Renal cortex interstitium (tissue), 11 donors: Measurements from ENCODE around the gene CSNK2A1. TPM values are rescaled to one million over a fixed set of nuclear protein-coding genes. Genes with fewer than 3 reads are reported as not detected.

Source experiments
- DNase-seq, 11 donors: peaks; one replicate each; pipeline ENCODE4 v3.0.0-alpha.2; 2013; ENCODE audit warnings: low read depth in 9 of 11, low spot score in 4 of 11; ENCODE audit errors: extremely low read depth in 1 of 11
- polyA plus RNA-seq, 3 donors: library from polyadenylated mRNA; unstranded; fragments of 120-200 nt; gene quantifications; one replicate each; pipeline ENCODE4 v1.2.1, GENCODE V29; 2013; ENCODE audit not compliant: insufficient read length in 3 of 3

The CSNK2A1 gene
- polyA plus RNA-seq, 3 donors: 131 to 154 (median 143) TPM

DNA sequence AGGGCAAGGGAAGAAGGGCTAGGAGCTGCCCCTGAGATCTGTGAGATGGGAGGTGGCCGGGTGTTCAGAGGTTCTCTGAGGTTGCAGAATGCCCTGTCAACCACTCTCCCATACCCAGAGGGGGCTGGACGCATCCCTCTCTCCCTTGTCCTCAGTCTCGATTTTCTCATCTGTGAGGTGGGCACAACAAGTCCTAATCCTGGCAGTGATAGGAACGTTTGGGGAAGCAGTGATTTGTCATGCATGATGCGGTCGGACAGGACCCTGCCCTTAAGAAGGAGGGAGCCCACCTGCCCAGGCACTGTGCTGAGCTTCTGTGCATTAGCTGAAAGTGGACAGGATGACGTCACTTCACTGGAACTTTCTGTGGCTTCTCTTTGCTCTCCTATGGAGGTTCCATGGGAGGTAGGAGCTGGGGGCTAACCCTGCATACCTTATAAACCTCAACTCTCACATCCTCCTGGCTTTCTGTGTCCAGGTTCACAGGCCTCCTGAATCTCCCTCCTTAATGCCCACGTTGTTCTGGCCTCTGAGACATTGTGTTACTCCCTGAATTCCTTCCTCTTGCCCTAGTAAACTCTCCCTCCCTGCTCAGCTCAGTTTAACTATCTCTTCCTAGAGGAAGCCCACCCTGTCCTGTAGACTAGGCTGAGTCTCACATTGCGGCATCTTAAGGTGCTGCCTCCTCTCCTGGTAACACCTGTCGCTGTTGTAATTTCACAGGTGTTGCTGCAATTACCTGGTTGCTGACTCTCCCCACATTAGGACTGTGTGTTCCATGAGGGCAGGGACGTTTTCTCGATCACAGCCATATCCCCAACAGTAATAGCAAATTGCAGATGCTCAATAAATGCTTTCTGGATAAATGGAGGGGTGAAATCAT lies 30.1 kb upstream of the CSNK2A1 start:
- no peak for DNase-seq

DNA sequence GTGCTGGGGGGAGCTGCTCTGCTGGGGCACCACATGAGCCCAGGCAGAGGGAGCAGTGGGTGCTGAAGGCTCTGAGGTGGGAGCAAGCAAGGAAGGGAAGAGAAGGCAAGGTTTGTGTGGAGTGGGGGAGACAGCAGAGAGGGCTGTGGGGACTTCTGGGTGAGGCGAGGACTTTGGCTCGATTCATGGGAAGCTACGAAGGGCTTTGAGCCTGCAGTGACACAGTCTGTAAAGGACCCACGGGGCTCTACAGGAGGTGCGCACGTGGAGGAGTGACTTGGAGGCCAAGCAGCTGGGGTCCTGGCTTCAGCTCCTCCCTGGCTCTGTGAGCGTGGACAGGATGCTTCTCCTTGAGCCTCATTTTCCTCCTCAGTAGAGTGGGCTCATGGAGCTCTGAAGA lies 29.1 kb upstream of the CSNK2A1 start:
- no peak for DNase-seq

DNA sequence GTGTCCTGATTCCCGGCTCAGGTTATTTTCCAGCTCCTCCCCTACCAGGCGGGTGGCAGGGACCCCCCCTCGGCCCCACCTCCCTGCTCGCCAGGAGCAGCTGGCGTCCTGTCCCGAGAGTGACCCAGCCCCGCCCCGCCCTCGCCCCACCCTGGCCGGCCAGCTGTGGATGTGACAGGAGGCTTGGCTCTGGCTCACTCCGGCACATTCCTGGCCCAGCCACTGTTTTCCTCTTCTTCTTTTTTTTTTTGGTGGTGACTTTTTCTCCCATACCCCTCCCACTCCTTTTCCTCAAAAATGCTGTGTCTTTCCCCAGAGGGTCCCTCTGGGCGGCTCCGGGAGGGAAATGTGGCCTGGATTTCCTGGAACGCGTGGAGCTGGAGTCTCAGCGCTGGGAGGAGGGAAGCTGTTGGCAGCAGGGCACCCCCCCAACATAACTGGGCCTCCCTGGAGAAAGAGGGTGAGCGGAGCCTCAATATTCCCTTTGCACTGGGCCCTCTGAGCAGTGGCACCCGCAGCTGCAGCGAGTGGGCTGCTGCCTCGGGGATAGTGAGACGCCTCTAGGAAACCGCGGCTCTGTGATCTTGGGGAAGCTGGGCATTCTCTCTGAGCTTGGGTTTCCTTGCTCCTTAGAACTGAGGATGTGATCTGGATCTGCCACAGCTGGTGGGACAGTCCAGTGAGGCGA lies 28.3 kb upstream of the CSNK2A1 start:
- DNase-seq: peak; percentile 35 to 70 (median 59)

DNA sequence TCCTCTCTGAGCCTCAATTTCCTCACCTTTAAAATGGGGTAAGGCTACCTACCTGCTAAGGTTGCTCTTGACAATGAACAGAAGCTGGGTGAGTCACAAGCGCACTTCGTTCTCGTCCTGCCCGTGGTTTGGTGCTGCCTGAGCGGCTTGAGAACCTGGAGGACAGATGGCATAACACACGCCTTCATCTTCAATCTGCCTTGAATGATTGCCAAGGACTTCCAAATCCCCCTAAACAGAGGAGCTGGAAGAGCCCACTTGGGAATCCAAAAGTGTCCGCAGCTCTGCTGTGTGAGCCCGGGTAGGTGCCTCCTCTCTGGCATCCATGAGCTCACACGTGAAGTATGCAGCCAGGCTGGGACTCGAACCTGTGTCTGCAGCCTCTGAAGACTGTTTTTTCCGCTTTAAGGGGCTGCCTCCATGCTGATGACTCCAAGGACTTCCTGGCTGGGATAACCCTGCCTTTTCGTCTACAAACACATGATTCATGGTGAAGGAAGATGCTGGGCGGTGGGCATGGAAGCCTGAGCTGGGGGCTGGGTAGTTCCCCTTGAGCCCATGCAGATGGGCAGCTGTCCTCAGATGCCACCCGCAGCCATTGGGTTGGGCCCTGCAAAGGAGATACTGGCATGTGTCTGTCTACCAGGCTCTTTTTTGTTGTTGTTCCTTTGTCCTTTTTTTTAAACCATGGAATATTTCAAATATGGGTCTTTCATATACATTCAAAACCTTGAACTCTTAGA lies 25.3 kb upstream of the CSNK2A1 start:
- DNase-seq: no peak

DNA sequence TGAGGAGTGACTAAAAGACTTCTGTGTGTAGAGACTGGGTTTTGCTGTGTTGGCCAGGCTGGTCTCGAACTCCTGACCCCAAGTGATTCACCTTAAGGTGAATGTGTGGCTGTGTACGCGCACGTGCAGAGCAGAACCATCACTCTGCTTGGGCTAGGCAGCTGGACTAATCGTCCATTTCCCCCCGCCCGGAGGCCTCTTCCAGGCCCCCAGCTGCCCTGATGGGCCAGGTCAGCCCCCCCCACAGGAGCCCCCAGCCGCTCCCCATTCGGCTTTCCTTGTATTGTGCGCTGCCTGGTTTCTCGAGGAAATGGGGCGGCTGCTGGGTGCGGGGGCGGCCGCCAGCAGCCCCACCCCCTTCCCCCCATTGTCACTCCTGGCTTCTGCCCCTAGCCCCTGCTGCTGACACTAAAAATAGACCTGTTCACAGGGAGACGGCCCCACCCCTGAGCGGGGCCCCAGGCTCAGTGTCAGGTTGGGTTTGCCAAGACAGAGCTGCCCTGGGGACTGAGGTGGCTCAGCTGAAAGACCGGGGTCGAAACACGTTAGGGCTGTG lies 24.6 kb upstream of the CSNK2A1 start:
- no peak for DNase-seq

DNA sequence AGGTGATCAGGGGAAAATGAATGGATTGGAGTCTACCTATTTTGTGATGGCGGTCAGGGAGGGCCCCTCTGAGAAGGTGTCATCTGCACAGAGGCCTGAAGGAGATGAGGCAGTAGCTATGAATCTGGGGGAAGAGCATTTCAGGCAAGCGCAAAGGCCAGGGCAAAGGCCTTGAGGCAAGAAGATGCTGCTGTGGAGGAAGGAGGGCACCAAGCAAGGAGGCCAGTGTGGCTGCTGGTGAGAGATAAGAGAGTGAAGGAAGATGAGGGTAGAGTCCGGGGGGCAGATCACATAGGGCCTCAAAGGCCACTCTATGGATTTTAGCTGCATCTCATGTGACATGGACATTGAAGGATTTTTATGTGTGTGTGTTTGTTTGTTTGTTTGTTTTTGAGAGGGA lies 20.6 kb upstream of the CSNK2A1 start:
- DNase-seq: no peak

DNA sequence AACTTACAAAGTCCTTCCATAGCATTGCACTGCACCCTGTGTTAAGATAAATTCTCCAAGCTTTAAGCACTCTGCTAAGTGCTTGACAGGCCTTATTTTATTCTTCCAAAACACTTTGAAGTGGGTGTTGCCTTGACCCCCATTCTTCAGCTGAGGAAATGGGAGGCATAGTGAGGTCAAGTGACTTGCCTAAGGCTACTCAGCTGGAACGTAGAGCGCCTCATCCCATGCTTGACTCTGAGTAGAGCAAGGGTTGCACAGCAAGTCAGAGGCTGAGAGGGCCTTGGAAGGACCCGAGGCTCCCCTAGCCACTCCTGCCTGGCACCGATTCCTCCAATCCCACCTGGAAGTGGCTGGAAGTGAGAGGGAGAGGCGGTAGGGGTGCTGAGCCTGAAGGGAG lies 19.6 kb upstream of the CSNK2A1 start:
- DNase-seq: no peak

DNA sequence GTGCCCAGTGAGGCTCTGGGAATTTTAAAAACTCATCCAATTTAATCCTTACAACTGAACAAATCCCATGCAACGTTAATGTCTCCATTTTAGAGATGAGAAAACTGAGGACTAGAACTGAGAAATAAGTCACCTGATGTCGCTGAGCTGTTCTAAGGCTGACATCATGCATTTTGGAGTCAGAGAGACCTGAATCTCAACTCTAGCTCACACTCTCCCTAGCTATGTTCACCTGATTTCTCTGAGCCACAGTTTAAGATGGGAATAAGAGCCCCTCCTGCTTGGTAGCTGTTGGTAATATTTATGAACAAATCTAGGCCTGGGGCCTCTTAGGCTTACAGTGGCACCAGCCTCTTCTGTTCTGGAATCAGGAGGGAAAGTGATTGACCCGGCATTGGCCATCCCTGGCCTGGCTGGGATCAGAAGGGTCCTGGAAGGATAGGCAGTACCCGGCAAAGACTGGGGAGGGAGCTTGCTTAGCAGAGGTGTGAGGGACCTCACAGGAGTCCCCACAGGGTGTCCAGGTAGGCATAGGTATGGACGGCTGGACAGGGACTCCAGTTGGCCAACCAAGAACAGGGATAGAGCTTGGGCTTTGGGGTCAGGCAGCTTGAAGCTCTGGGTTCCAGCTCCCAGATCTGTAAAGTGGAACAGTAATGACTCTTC lies 18.8 kb upstream of the CSNK2A1 start:
- no peak for DNase-seq

DNA sequence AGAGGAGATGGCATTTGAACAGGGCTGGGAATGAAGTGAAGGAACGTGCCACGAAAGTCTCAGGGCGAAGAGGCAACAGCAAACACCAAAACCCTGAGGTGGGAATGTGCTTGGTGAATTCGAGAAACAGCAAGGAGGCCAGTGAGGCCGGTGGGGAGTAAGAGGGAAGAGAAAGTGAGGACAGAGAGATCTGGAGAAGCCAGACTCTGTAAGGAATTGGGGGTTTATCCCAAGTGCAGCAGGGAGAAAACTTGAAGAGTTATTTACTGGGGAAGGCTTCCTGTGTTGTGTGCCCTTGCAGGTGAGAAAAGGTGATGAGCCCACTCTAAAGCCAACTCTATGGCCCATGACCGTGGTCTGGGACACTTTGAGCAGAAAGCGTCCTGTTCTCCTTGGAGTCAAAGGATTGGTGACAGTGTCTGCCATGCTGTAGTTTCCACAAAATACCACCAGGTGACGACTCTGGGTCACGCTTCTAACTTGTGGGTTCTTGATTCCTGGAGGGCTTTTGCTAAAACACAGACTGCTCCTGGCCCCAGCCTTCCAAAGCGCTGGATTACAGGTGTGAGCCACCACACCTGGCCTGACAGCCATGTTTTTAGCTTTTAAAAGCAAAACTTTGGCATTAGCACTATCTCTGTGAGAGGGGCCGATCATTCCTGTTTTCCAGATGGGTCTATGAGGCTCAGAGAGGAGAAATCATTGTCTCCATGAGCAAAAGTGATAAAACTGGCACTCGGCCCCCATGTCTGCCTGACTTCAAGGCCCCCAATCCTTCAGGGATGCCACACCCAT lies 18.0 kb upstream of the CSNK2A1 start:
- peak in 9 of 11 donors; percentile 50 to 72 (median 61) for DNase-seq

DNA sequence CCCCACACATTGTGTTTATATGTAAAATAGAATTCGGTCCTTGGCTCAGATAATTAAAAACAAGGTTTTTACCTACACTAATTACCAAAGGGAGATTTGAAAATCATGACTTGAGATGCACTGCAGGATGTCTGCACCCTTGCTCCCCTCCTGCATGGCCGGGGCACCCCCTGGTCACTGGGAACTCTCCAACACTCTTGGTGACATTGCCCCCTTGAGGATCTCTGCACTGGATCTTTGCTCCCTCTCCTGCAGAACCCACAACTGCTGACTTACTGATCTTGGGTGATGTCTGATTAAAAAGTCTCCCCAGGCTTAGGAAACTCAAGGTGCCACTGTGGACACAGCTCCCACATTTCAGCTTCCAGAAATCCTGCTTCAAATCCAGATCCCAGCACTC lies 17.1 kb upstream of the CSNK2A1 start:
- no peak for DNase-seq

DNA sequence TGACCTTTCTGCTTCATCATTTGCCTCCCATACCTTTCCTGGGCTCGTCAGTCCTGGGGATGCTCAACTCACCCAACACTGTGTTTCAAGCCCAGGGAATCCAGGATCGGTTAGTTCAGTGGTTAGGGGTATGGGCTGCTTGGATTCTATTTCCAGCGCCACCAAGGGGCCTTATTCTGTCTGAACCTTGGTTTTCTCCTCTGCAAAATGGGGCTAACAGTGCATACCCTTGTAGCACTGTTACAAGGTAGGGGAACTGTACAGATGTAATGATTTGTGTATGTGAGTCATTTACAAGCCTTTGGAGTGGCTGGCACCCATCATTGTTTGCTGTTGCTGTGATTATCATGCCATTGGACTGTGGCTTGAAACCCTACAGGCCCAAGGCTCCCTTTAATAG lies 14.5 kb upstream of the CSNK2A1 start:
- no peak for DNase-seq

DNA sequence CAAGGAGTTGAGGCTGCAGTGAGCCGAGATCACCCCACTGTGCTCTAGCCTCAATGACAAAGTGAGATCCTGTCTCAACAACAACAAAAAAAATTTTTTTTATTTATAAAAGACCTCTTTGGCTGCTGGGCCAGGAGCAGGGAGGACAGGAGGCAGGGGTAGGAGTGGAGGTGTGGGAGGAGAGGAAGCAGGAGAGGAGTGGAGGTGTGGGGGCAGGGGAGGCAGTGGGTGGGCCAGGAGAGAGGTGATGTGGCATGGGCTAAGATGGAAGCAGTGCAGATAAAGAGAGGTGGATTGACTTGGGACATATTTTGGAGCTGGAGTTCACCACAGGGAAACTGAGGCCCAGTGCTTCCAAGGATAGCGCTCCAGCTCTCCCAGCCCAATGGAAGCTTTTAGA lies 13.4 kb upstream of the CSNK2A1 start:
- no peak for DNase-seq

DNA sequence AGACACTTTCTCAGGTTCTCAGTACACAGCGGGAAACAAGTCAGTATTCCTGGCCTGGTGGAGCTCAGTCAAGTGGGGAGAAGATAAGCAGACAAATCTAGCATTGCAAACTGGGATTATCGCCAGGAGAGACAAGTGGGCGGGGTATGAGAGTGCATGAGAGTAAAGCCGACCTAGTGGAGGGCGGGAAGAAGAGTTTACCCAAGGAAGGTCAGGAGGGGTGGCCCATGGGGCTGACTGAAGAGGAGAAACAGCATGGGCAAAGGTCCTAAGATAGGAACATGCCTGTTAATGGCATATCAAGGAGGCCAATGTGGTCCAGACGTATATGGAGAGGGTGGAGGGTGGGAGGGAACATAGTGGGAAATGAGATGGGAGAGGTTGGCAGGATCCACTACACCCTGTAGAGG lies 12.4 kb upstream of the CSNK2A1 start:
- no peak for DNase-seq

DNA sequence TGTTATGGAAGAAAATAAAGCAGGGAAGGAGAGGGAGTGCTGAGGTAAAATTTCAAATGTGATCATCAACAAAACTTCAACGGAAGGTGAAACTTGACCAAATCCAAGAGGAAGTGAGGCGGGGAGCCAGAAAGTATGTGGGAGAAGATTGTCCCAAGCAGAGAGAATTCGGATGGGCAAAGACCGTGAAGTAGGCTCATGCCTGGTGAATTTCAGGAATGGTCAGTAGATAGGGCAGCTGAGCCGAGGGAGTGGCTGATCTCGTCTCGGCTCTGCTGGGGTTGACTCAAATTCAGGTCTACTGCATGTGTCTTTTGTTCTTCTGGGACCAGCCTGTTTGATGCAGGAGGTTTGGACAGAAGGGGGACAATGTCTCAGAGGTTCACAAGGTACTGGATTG lies 7.0 kb upstream of the CSNK2A1 start:
- DNase-seq: no peak

DNA sequence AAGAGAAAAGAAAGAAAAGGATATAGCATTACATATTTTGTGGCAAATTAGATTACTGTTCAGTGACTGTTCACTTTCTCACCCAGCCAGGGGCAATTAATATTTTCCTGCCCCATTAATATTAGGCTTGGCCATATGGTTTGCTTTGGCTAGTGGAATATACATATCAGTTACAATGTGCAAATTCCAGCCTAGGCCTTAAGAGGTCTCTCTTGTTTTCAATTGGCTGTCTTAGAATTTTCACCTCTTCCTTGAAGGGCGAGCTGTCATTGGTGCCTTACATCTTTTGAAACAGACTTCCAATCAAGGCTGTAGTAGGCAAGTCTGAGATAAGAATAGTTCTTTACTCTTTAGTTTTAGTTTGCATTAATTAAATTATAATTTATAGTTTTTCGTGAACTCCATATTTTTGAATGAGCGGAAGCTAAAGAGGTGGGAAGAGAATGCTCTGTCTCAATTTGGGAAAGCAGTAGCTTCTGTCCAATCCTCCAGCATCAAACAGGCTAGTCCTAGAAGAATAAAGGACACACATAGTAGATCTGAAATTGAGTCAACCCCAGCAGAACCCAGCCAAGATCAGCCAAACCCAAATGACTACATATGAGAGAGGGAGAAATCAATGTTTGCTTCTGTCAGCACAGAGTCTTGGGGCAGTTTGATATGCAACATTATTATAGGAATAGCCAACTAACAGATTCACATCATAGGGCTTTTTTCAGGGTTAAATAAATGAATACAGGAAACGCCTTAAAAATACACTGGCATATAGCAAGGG lies 6.3 kb upstream of the CSNK2A1 start:
- DNase-seq: no peak

DNA sequence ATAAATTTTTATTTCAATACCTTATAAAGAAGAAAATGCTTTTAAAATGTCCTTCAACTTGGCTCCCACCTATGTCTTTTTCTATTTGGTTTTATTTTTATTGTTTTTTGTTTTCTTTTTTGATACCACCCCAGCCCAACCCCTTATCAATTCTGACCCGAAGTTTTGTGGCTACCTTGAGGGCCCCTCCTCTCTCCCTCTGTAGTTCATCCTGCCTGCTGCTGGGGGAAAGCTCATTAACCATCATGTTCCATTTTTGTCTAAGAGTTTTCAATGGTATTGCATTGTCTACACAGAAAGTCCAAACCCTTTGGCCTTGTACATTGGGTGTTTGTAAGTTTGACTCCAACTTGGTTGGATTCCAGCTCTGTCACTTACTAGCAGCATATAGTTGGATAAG lies 5.3 kb upstream of the CSNK2A1 start:
- no peak for DNase-seq

DNA sequence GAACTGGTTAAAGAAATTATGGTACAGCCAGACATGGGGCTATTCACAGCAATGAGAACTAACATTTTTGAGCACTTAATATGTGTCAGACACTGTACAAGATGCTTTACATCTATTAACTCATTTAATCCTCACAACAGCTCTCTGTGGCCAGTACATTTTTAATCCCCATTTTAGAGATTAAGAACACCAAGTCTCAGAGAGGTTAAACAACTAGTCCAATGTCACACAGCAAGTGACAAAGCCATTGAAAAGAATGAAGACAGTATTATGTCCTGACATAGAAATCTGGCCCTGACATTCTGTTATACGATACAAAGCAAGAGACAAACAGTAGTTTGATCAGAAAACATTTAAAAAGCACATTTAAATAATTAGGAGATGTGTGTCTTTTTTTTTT lies 3.8 kb upstream of the CSNK2A1 start:
- no peak for DNase-seq

DNA sequence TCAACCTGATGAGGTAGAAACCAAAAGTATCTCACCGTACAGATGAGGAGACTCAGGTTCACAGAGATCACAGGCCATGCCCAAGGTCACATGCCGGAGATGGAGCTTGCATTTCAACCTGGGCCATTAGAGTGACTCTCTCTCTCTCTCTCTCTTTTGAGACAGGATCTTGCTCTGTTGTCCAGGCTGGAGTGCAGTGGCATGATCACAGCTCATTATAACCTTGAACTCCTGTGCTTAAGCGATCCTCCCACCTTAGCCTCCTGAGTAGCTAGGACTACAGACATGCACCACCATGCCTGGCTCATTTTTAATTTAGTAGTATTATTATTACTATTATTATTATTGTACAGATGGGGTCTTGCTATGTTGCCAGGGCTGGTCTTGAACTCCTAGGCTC lies 2.8 kb upstream of the CSNK2A1 start:
- DNase-seq: no peak
